ENCODE results near the gene ST3GAL2.
"Not testable (repeated sequence)": the region's sequence is repeated elsewhere in the genome, so short reads cannot be mapped to it uniquely, and the experiment has no call there.

Gene ST3GAL2

DNA sequence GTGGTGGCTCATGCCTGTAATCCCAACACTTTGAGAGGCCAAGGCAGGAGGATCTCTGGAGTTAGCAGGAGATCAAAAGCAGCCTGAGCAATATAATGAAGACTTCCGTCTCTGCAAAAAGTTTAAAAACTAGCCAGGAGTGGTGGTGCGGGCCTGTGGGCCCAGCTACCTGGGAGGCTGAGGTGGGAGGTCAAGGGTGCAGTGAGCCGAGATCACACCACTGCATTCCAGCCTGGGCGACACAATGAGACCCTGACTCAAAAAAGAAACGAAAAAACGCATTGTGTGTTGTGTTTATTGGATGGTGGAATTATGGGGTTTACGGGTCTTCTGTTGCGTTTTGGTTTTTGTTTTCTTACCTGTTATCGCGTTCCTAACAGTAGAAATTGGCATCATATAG lies 93.1 kb downstream of the ST3GAL2 start:
- Histone ChIP-seq H3K27ac (ENCODE audit: low read length) (peak overlapping the region; percentile 77), H3K4me3 (ENCODE audit: low read depth in 1 of 2, low read length in 2 of 2) (peak overlapping the region; percentile 74 to 83; a peak in 3 of 4 replicates), H3K27me3 (ENCODE audit: insufficient read depth, low read length, poor library complexity) (no peaks in the 10 kb centered on the region), H2AFZ (ENCODE audit: low read depth, low read length) (peak overlapping the region; percentile 60), H3K9ac (ENCODE audit: low read depth, low read length) (peak overlapping the region; percentile 74), H3K4me1 (ENCODE audit: insufficient read depth, low read length) (peaks cover 30% of the 10 kb centered on the region), H4K20me1 (ENCODE audit: insufficient read depth, low read length) (no peaks in the 10 kb centered on the region), H3K79me2 (ENCODE audit: insufficient read depth, low read length) (peaks cover 53% of the 10 kb centered on the region), H3K4me2 (ENCODE audit: insufficient read depth, low read length) (peak overlapping the region; percentile 74), H3K36me3 (ENCODE audit: insufficient read depth, low read length) (peaks cover 13% of the 10 kb centered on the region), H3K9me3 (ENCODE audit: insufficient read depth, low read length, severe bottlenecking) (no peaks in the 10 kb centered on the region)
- ATAC-seq (ENCODE audit: insufficient read depth, low read depth) = no peak
- no peak for DNase-seq
- no peak for TF ChIP-seq EZH2 (IDR thresholded peaks at IDR 0.05; ENCODE audit: borderline replicate concordance, low read depth, low read length, severe bottlenecking)
- TF ChIP-seq, protein P1, sequence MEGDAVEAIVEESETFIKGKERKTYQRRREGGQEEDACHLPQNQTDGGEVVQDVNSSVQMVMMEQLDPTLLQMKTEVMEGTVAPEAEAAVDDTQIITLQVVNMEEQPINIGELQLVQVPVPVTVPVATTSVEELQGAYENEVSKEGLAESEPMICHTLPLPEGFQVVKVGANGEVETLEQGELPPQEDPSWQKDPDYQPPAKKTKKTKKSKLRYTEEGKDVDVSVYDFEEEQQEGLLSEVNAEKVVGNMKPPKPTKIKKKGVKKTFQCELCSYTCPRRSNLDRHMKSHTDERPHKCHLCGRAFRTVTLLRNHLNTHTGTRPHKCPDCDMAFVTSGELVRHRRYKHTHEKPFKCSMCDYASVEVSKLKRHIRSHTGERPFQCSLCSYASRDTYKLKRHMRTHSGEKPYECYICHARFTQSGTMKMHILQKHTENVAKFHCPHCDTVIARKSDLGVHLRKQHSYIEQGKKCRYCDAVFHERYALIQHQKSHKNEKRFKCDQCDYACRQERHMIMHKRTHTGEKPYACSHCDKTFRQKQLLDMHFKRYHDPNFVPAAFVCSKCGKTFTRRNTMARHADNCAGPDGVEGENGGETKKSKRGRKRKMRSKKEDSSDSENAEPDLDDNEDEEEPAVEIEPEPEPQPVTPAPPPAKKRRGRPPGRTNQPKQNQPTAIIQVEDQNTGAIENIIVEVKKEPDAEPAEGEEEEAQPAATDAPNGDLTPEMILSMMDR (IDR thresholded peaks at IDR 0.05; ENCODE audit: borderline replicate concordance, extremely low read depth, low read length, poor library complexity, severe bottlenecking) = no peak

DNA sequence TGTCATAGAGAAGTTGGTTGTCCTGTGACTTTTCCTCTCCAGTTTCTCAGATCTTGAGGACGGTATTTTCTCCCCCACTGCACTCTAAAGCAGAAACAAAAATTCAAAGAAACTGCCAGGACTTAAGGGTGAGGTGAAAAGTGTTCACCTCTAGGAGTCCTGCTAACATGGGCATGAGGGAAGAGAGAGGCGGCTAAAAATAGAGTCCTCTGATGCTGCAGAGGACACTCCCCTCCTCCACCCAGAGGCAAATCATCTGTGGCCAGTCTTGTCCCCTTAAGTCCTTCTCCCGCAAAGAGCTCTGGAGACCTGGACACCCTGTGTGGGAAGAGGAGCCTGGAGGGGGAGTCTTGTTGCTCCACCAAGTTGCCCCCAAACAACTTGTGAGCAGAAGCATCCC lies 96.9 kb downstream of the ST3GAL2 start:
- Histone ChIP-seq H3K4me3 (ENCODE audit: low read depth in 1 of 2, low read length in 2 of 2) (no peak overlapping the region), H4K20me1 (ENCODE audit: insufficient read depth, low read length) (no peaks in the 10 kb centered on the region), H3K79me2 (ENCODE audit: insufficient read depth, low read length) (peaks cover 18% of the 10 kb centered on the region), H3K36me3 (ENCODE audit: insufficient read depth, low read length) (no peaks in the 10 kb centered on the region; the same call in 1 of the 2 replicates), H3K9ac (ENCODE audit: low read depth, low read length) (no peak overlapping the region), H3K27me3 (ENCODE audit: insufficient read depth, low read length, poor library complexity) (no peaks in the 10 kb centered on the region), H3K9me3 (ENCODE audit: insufficient read depth, low read length, severe bottlenecking) (no peaks in the 10 kb centered on the region), H3K4me1 (ENCODE audit: insufficient read depth, low read length) (peaks cover 13% of the 10 kb centered on the region), H2AFZ (ENCODE audit: low read depth, low read length) (no peak overlapping the region), H3K27ac (ENCODE audit: low read length) (no peak overlapping the region), H3K4me2 (ENCODE audit: insufficient read depth, low read length) (no peak overlapping the region)
- ATAC-seq (ENCODE audit: insufficient read depth, low read depth) (no peak), DNase-seq (no peak)
- no peak for TF ChIP-seq EZH2 (IDR thresholded peaks at IDR 0.05; ENCODE audit: borderline replicate concordance, low read depth, low read length, severe bottlenecking)
- TF ChIP-seq, protein P1 (IDR thresholded peaks at IDR 0.05; ENCODE audit: borderline replicate concordance, extremely low read depth, low read length, poor library complexity, severe bottlenecking) = no peak

DNA sequence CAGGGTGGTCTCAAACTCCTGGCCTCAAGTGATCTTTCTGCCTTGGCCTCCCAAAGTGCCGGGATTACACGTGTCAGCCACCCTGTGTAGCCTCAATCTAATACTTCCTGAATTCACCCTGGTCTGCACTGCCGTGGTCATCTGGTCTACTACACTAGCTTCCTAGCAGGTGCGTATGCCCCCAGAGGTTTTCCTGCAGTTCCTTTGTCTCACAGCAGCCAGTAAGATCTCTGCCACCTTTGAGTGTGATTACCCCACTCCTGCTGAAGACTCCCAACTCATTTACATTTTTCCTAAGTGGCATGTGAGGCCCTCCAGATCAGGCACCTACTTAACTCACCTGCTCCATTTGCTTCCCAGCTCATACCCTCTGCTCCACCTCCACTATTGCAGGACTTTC lies 97.3 kb downstream of the ST3GAL2 start:
- Histone ChIP-seq H3K27ac (ENCODE audit: low read length) (no peak overlapping the region), H3K27me3 (ENCODE audit: insufficient read depth, low read length, poor library complexity) (no peaks in the 10 kb centered on the region), H4K20me1 (ENCODE audit: insufficient read depth, low read length) (no peaks in the 10 kb centered on the region), H3K4me3 (ENCODE audit: low read depth in 1 of 2, low read length in 2 of 2) (no peak overlapping the region), H2AFZ (ENCODE audit: low read depth, low read length) (no peak overlapping the region), H3K36me3 (ENCODE audit: insufficient read depth, low read length) (no peaks in the 10 kb centered on the region), H3K4me2 (ENCODE audit: insufficient read depth, low read length) (no peak overlapping the region), H3K9ac (ENCODE audit: low read depth, low read length) (no peak overlapping the region), H3K9me3 (ENCODE audit: insufficient read depth, low read length, severe bottlenecking) (no peaks in the 10 kb centered on the region), H3K79me2 (ENCODE audit: insufficient read depth, low read length) (peaks cover 14% of the 10 kb centered on the region), H3K4me1 (ENCODE audit: insufficient read depth, low read length) (peaks cover 13% of the 10 kb centered on the region)
- DNase-seq (no peak), ATAC-seq (ENCODE audit: insufficient read depth, low read depth) (no peak)
- TF ChIP-seq EZH2 (IDR thresholded peaks at IDR 0.05; ENCODE audit: borderline replicate concordance, low read depth, low read length, severe bottlenecking) = no peak
- TF ChIP-seq, protein P1 (IDR thresholded peaks at IDR 0.05; ENCODE audit: borderline replicate concordance, extremely low read depth, low read length, poor library complexity, severe bottlenecking) = no peak

DNA sequence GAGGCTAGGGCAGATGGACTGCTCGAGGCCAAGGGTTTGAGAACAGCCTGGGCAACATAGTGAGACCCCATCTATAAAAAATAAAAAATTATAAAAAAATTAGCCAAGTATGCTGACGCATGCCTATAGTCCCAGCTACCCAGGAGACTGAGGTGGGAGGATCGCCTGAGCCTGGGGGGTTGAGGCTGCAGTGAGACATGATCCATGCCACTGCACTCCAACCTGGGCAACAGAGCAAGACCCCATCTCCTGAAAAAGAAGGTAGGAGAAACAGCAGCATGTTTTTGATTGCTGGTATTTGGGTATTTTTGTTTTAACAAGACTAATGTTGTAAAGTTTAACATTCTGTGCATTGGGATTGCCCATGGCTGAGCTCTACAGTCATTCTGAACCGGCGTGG lies 101.1 kb downstream of the ST3GAL2 start:
- H4K20me1 ChIP-seq (ENCODE audit: insufficient read depth, low read length) = no peaks in the 10 kb centered on the region
- H3K9ac ChIP-seq (ENCODE audit: low read depth, low read length) = no peak overlapping the region
- H3K79me2 ChIP-seq (ENCODE audit: insufficient read depth, low read length) = no peaks in the 10 kb centered on the region
- no peak overlapping the region for H3K4me2 ChIP-seq (ENCODE audit: insufficient read depth, low read length)
- no peaks in the 10 kb centered on the region for H3K36me3 ChIP-seq (ENCODE audit: insufficient read depth, low read length)
- H3K4me3 ChIP-seq (ENCODE audit: low read depth in 1 of 2, low read length in 2 of 2) = no peak overlapping the region
- H3K9me3 ChIP-seq (ENCODE audit: insufficient read depth, low read length, severe bottlenecking) = no peaks in the 10 kb centered on the region
- H2AFZ ChIP-seq (ENCODE audit: low read depth, low read length) = no peak overlapping the region
- H3K4me1 ChIP-seq (ENCODE audit: insufficient read depth, low read length) = no peaks in the 10 kb centered on the region
- TF ChIP-seq EZH2 (IDR thresholded peaks at IDR 0.05; ENCODE audit: borderline replicate concordance, low read depth, low read length, severe bottlenecking) = no peak
- TF ChIP-seq, protein P1 (IDR thresholded peaks at IDR 0.05; ENCODE audit: borderline replicate concordance, extremely low read depth, low read length, poor library complexity, severe bottlenecking) = no peak
- ATAC-seq (ENCODE audit: insufficient read depth, low read depth) (no peak), DNase-seq (no peak)
- no peak overlapping the region for H3K27ac ChIP-seq (ENCODE audit: low read length)
- H3K27me3 ChIP-seq (ENCODE audit: insufficient read depth, low read length, poor library complexity) = no peaks in the 10 kb centered on the region

DNA sequence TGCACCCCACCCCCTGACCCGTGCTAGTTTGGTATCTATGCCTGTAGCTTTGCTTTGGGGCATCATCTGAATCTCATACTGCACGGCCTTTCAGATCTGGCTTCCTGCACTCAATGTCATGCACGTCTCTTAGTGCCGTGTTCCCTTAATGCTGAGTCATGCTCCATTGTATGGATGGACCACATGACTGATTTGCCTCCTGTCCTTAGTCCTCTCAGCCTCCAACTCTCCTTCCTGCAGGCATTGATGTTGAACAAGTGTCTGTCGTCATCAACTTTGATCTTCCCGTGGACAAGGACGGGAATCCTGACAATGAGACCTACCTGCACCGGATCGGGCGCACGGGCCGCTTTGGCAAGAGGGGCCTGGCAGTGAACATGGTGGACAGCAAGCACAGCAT lies 106.2 kb downstream of the ST3GAL2 start:
- H3K4me3 ChIP-seq (ENCODE audit: low read depth in 1 of 2, low read length in 2 of 2); H3K27me3 ChIP-seq (ENCODE audit: insufficient read depth, low read length, poor library complexity); H3K79me2 ChIP-seq (ENCODE audit: insufficient read depth, low read length); H3K27ac ChIP-seq (ENCODE audit: low read length); H2AFZ ChIP-seq (ENCODE audit: low read depth, low read length); ATAC-seq (ENCODE audit: insufficient read depth, low read depth); H3K9me3 ChIP-seq (ENCODE audit: insufficient read depth, low read length, severe bottlenecking); H4K20me1 ChIP-seq (ENCODE audit: insufficient read depth, low read length); H3K4me1 ChIP-seq (ENCODE audit: insufficient read depth, low read length); DNase-seq; H3K4me2 ChIP-seq (ENCODE audit: insufficient read depth, low read length); H3K36me3 ChIP-seq (ENCODE audit: insufficient read depth, low read length); H3K9ac ChIP-seq (ENCODE audit: low read depth, low read length): not testable (repeated sequence)

Measured in DND-41 (cell line).